ENCODE data around the gene C1QTNF9B. TPM values are rescaled to one million over a fixed set of nuclear protein-coding genes. Genes with fewer than 3 reads are reported as not detected.
"Not testable (repeated sequence)": the region's sequence is repeated elsewhere in the genome, so short reads cannot be mapped to it uniquely, and the experiment has no call there.

C1QTNF9B gene
- total RNA-seq (2016; rRNA removed; fragmentation: Illumina TruSeq; extraction: Trizol) (not detected in 2 replicates), polyA plus RNA-seq (2011; rRNA removed) (not detected in 2 replicates), polyA minus RNA-seq (2011; rRNA and poly(A)+ RNA removed; ENCODE audit: low replicate concordance) (not detected in 2 replicates), Bru-seq, nascent RNA (not detected), BruChase-seq, experiment 1, labeled RNA remaining after a 6-hour chase (not detected), BruChase-seq, experiment 2, labeled RNA remaining after a 2-hour chase (not detected)
- not detected in 2 replicates for total RNA-seq (2016; cell fraction: cytosol; rRNA removed; fragmentation: Illumina TruSeq; extraction: Trizol; ENCODE audit: low read depth)
- total RNA-seq (2016; cell fraction: insoluble cytoplasmic fraction; rRNA removed; fragmentation: Illumina TruSeq; extraction: Trizol): not detected in 2 replicates
- total RNA-seq (2016; cell fraction: membrane; rRNA removed; fragmentation: Illumina TruSeq; extraction: Trizol): not detected in 2 replicates
- total RNA-seq (2016; cell fraction: nucleus; rRNA removed; fragmentation: Illumina TruSeq; extraction: Trizol): not detected in 2 replicates
- polyA plus RNA-seq (2011; cell fraction: cytosol; rRNA removed): not detected in 2 replicates
- 0.13 TPM in 1 of 2 replicates, not detected in the other for polyA plus RNA-seq (2011; cell fraction: nucleus; rRNA removed)
- polyA plus RNA-seq (2012): not detected in 2 replicates
- not detected in 2 replicates for polyA plus RNA-seq (2016; cell fraction: cytosol; fragmentation: Illumina TruSeq; extraction: Trizol; ENCODE audit: low read depth)
- not detected in 2 replicates for polyA plus RNA-seq (2016; cell fraction: insoluble cytoplasmic fraction; fragmentation: Illumina TruSeq; extraction: Trizol; ENCODE audit: low read depth)
- not detected in 2 replicates for polyA plus RNA-seq (2016; cell fraction: membrane; fragmentation: Illumina TruSeq; extraction: Trizol; ENCODE audit: low read depth)
- polyA plus RNA-seq (2016; cell fraction: nucleus; fragmentation: Illumina TruSeq; extraction: Trizol; ENCODE audit: insufficient read depth, low read depth): not detected in 2 replicates
- polyA minus RNA-seq (2011; cell fraction: cytosol; rRNA and poly(A)+ RNA removed): not detected in 2 replicates
- polyA minus RNA-seq (2011; cell fraction: nucleus; rRNA and poly(A)+ RNA removed): not detected in 2 replicates
- long read RNA-seq, experiment 1: 0 reads
- long read RNA-seq, experiment 2: 0 reads

DNA sequence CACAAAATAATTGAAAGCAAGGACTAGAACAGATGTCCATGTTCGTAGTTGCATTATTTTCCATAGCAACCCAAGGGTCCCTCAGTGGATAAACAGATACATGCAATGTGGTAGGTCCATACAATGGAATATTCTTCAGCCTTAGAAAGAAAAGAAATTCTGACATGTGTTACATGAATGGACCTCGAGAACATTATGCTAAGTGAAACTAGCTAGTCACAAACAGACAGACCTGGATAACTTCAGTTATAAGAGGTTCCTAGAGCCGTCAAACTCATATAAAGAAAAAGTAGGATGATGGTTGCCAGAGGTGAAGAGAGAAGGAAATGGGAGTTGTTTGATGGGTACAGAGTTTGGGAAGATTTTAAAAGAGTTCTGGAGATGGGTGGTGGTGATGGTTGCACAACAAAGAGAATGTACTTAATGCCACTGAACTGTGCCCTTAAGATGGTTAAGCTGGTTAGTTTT lies at the start of gene C1QTNF9B:
Gene C1QTNF9B, minus strand, starts transcription at position 51 of the 468 bp plus-strand sequence.
- H3K27ac ChIP-seq (ENCODE audit: extremely low read length, insufficient read depth, low read length); H3K9me3 ChIP-seq (ENCODE audit: low read length); POLR2A ChIA-PET; BruUV-seq (replicated peaks); H2AFZ ChIP-seq (ENCODE audit: low read length); H3K36me3 ChIP-seq (replicated peaks in 1 of 2; ENCODE audit: control insufficient read depth in 1 of 2, insufficient read depth in 2 of 2, low read length in 2 of 2); H3K79me2 ChIP-seq (ENCODE audit: insufficient read depth, low read length); H4K20me1 ChIP-seq (ENCODE audit: insufficient read depth, low read length); H3K27me3 ChIP-seq (ENCODE audit: control insufficient read depth in 1 of 2, insufficient read depth in 2 of 2, low read length in 2 of 2); DNase-seq (ENCODE audit: low spot score); H3K4me3 ChIP-seq (replicated peaks in 1 of 3; ENCODE audit: insufficient read depth in 1 of 3, low read depth in 2 of 3, low read length in 3 of 3); FAIRE-seq; H3K9ac ChIP-seq (ENCODE audit: insufficient read depth, low read depth, low read length); CTCF ChIA-PET (ENCODE audit: low intra/inter-chr PET ratio, low total read pairs); intact Hi-C loops (cut with micrococcal nuclease; ENCODE audit: unreplicated experiment); ATAC-seq; H3K4me2 ChIP-seq (ENCODE audit: low read depth, low read length): not testable (repeated sequence)
- in situ Hi-C loops (cut with HindIII; ENCODE audit: extremely low pct_ligation_motif_present, low pct_unique_long_range_greater_than_20kb): loop anchor here (25.0 kb wide), 1 partner anchor 310 kb away; no protein-coding TSS in a partner anchor
- 3% methylated on average over 3 of the region's 3 CpGs for WGBS (ENCODE audit: low lambda C conversion rate)
- peaks cover 10% of the 10 kb centered on the region for H3K4me1 ChIP-seq (ENCODE audit: insufficient read depth, low read length)

DNA sequence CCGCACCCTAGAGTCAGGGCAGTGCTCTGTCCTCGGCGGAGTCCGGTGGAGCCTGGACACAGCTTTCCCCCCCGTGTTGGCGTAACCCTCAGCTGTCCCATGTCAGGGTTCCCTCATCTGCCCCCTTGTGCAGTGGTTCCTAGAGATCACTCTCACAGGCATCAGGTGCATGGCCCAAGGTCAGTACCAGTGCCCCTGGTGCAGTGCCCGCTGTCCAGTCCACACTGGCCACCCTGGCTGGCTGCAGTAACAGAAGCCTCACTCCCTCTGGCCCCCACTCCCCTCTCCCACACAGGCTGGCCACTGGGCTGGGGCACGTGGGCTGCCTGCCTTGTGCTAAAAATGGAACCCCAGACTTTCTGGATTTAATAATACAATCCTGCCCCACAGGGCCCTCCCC lies 49.6 kb upstream of the C1QTNF9B start:
- TF ChIP-seq NRL (CRISPR knock-in tag; IDR thresholded peaks at IDR 0.05; ENCODE audit: borderline replicate concordance) (no peak), POLR2AphosphoS5 (IDR thresholded peaks at IDR 0.05; ENCODE audit: low read depth, low read length) (no peak)
- H3K4me3 ChIP-seq (replicated peaks in 1 of 3; ENCODE audit: insufficient read depth in 1 of 3, low read depth in 2 of 3, low read length in 3 of 3): no peak overlapping the region
- no peaks in the 10 kb centered on the region for H3K4me1 ChIP-seq (ENCODE audit: insufficient read depth, low read length)
- BruUV-seq (replicated peaks): no TSS peak
- H3K79me2 ChIP-seq (ENCODE audit: insufficient read depth, low read length): no peaks in the 10 kb centered on the region
- no peaks in the 10 kb centered on the region for H3K9me3 ChIP-seq (ENCODE audit: low read length)
- in situ Hi-C loops (cut with HindIII; ENCODE audit: extremely low pct_ligation_motif_present, low pct_unique_long_range_greater_than_20kb) (no loop called here), intact Hi-C loops (cut with micrococcal nuclease; ENCODE audit: unreplicated experiment) (no loop called here)
- no CpG with 5 or more reads among the region's 8 CpGs for WGBS (ENCODE audit: low lambda C conversion rate)
- H3K9ac ChIP-seq (ENCODE audit: insufficient read depth, low read depth, low read length): no peak overlapping the region
- peaks cover 1 to 4% of the 10 kb centered on the region in 2 experiments; a peak in 2 of 5 replicates for H3K27me3 ChIP-seq (ENCODE audit: control insufficient read depth in 1 of 2, insufficient read depth in 2 of 2, low read length in 2 of 2)
- FAIRE-seq (no peak), DNase-seq (ENCODE audit: low spot score) (no peak), ATAC-seq (no peak)
- ChIA-PET CTCF (ENCODE audit: low intra/inter-chr PET ratio, low total read pairs) (no interaction called here), POLR2A (no interaction called here)
- H4K20me1 ChIP-seq (ENCODE audit: insufficient read depth, low read length): no peaks in the 10 kb centered on the region
- H3K4me2 ChIP-seq (ENCODE audit: low read depth, low read length): no peak overlapping the region
- no peaks in the 10 kb centered on the region for H3K36me3 ChIP-seq (replicated peaks in 1 of 2; ENCODE audit: control insufficient read depth in 1 of 2, insufficient read depth in 2 of 2, low read length in 2 of 2)
- no peak overlapping the region for H2AFZ ChIP-seq (ENCODE audit: low read length)
- no peak overlapping the region for H3K27ac ChIP-seq (ENCODE audit: extremely low read length, insufficient read depth, low read length)

All from HepG2 (cell line).